Activated T-helper 1 cell treated with anti-CD3 and anti-CD28 coated beads, Interleukin-12 subunit alpha, Interleukin-12 subunit beta, Interleukin-2, Interleukin-4 antibody, amounts not matched to agents 30 ng/mL and 10 ng/mL and 1 ng/mL, durations not matched to agents 14 hours and 24 hours and 36 hours (primary cell): ENCODE data around the gene DOC2A. TPM values are rescaled to one million over a fixed set of nuclear protein-coding genes. Genes with fewer than 3 reads are reported as not detected.

Experiments
- DNase-seq: peaks from one replicate; pipeline ENCODE4 v3.0.0; 2021; ENCODE audit warnings: low spot score
- H3K27ac Mint-ChIP-seq: one replicate; pipeline ENCODE4 v1.8.0; 2021; ENCODE audit warnings: mild to moderate bottlenecking, mixed read lengths
- H3K27me3 Mint-ChIP-seq: one replicate; pipeline ENCODE4 v1.8.0; 2022; ENCODE audit warnings: mild to moderate bottlenecking, moderate library complexity, mixed read lengths; ENCODE audit not compliant: insufficient read depth
- H3K36me3 Mint-ChIP-seq: one replicate; pipeline ENCODE4 v1.8.0; 2021; ENCODE audit warnings: low read depth, mixed read lengths
- H3K4me1 Mint-ChIP-seq: one replicate; pipeline ENCODE4 v1.8.0; 2021; ENCODE audit warnings: low read depth, mixed read lengths
- H3K4me3 Mint-ChIP-seq: one replicate; pipeline ENCODE4 v1.8.0; 2021; ENCODE audit warnings: mild to moderate bottlenecking, moderate library complexity, mixed read lengths
- H3K9me3 Mint-ChIP-seq: one replicate; pipeline ENCODE4 v1.8.0; 2021; ENCODE audit warnings: mixed read lengths
- intact Hi-C: fragments of 100-400 bp; cut with micrococcal nuclease; formaldehyde crosslinking; loops from one replicate; pipeline ENCODE4 v1.15.1; 2024
- total RNA-seq: library from RNA; stranded (reverse); gene quantifications from 2 replicates; pipeline ENCODE4 v1.2.3, GENCODE V29; 2022

Gene DOC2A
- total RNA-seq, 1 donor from 2014 or later: 2.3 TPM

DNA sequence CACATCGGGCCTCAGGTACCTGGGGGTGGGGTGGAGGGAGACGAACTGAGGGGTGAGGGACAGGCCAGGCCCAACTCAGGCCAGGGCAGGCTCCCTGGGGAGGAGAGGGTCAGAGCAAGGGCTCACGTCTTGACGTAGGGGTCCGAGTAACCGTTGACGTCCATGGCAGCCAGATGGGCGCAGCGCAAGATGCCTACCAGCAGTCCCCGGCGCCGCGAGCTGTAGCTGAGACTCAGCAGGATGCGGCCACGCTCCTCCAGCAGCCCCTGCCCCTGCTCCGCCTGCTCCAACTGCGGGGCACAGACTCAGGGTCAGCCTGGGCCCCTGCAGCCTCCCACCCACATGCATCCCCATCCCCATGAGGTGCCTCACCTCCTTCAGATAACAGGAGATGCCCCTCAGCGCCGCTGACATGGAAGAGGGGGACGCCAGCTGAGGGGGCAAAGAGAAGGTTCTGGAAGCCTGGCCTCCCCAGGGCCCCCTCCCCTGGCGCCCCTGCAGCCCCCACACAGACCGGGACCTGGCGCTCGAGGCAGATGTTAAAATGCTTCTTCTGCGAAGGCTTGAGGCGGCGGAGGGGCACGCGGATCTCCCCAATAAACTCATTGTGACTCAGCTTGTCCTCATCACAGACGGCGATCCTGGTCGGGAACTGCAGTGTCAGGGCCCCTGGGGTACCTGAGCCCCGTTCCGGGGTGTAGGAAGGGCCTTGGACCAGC is 4.0 kb downstream of the DOC2A start:
- H3K4me1 Mint-ChIP-seq: peaks cover 2% of the 10 kb centered on the region
- peaks cover 20% of the 10 kb centered on the region for H3K27me3 Mint-ChIP-seq
- no peak overlapping the region for H3K27ac Mint-ChIP-seq
- H3K4me3 Mint-ChIP-seq: no peak overlapping the region
- no peaks in the 10 kb centered on the region for H3K9me3 Mint-ChIP-seq
- peaks cover 8% of the 10 kb centered on the region for H3K36me3 Mint-ChIP-seq
- intact Hi-C loops: loop anchor here (5.0 kb wide), 1 partner anchor 305 kb away; no protein-coding TSS in a partner anchor
- no peak for DNase-seq

DNA sequence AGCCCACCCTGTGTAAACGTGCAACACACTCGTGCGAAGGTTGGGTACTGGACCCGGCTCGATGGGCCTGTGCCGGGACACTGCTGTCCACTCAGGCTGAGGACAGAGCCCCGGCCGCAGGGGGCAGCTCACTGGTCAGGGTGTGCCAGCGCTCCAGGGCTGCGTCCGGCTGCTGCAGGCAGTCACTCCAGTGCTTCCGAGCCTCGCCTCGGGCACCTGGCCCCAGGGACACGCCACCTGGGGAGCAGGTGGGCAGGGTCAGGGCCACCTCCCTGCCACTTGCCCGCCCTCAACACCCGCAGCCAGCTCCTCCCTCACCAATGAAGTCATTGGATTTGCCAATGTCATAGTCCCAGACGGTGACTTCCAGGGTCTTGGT is 4.7 kb downstream of the DOC2A start:
- Mint-ChIP-seq H3K36me3 (peaks cover 12% of the 10 kb centered on the region), H3K4me1 (no peaks in the 10 kb centered on the region), H3K27ac (no peak overlapping the region), H3K9me3 (no peaks in the 10 kb centered on the region), H3K27me3 (peaks cover 15% of the 10 kb centered on the region), H3K4me3 (no peak overlapping the region)
- DNase-seq: no peak
- intact Hi-C loops: loop anchor here (5.0 kb wide), 1 partner anchor 304 kb away; no protein-coding TSS in a partner anchor

DNA sequence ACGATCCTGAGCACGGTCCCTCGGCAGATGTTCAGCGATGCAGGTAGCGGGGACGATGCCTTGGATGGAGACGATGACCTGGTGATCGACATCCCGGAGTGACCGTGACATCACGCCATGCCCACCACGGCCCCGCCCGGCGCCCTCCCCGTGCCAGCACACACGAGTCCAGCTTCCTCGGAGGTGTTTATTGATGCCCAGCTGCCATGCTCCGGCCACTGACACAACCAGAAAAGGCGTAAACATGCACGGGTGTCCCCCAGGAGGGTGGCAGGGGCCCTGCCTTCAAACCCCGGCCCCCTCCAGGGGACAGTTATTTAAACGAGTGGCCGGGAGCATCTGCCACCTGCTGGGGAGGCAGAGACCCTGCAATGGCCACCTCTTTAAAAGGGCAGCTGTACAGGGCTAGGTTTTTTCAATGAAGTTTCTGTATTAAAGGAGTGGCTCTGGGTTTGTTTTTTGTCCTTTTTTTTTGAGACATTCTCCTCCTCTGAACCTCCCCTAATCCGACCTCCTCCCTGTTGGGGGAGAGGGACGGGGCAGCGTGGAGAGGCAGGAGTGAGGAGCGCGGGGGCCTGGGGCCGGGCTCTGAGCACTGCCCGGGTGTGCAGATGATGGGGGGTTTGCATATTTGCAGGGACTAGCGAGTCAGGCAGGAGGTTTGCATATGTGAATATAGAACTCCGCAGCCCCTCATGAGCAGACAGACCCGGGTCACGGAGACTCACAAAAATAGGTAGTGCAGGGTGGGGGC is 5.3 kb downstream of the DOC2A start:
- Mint-ChIP-seq H3K27ac (no peak overlapping the region), H3K4me1 (no peaks in the 10 kb centered on the region), H3K27me3 (peaks cover 14% of the 10 kb centered on the region), H3K9me3 (no peaks in the 10 kb centered on the region), H3K4me3 (no peak overlapping the region), H3K36me3 (peaks cover 12% of the 10 kb centered on the region)
- intact Hi-C loops: loop anchor here (5.0 kb wide), 1 partner anchor 303 kb away; no protein-coding TSS in a partner anchor
- DNase-seq: no peak

DNA sequence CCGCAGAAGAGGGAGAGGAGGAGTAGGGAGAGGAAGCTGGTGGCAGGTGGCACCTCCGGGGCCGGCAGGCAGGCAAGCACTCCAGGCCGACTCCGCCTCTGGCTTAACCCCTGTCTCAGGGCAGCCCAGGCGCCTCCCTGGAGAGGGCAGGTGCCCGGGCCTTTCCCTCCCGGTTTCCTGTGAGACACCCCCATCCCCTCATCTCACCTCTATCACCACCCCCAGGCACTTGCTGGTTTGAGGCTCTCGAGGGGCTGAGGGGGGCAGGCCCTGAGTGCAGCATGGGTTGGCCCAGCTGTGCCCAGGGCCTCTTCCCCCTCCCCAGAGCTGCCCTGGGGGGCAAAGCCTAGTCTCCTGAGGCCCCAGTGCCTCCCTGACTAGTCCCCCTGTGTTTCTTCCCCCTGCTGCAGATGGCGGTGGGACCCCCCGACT is 6.0 kb downstream of the DOC2A start:
- Mint-ChIP-seq H3K27ac (no peak overlapping the region), H3K4me1 (peaks cover under 1% of the 10 kb centered on the region), H3K4me3 (no peak overlapping the region), H3K9me3 (no peaks in the 10 kb centered on the region), H3K36me3 (peaks cover 15% of the 10 kb centered on the region), H3K27me3 (peaks cover 11% of the 10 kb centered on the region)
- intact Hi-C loops: loop anchor here (5.0 kb wide), 1 partner anchor 303 kb away; no protein-coding TSS in a partner anchor
- DNase-seq: no peak

DNA sequence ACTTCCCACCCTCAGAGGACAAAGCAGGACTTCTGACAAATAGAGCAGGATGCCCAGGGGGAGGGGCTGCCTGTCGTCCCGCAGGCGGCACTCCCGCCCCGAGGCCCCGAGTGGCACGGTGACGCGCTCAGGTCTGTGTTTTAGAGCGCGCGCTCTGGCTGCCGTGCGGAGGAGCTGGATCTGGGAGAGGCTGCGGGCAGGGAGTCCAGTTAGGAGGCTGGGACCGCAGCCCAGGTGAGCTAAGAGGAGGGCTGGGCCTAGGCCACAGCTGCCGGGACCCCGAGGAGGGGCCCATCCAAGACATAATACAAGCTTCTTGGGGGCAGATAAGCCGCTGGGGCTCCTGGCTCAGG is 6.4 kb downstream of the DOC2A start:
- intact Hi-C loops: no loop called here
- peaks cover 9% of the 10 kb centered on the region for H3K27me3 Mint-ChIP-seq
- DNase-seq: no peak
- H3K4me3 Mint-ChIP-seq: no peak overlapping the region
- no peaks in the 10 kb centered on the region for H3K9me3 Mint-ChIP-seq
- no peak overlapping the region for H3K27ac Mint-ChIP-seq
- peaks cover 20% of the 10 kb centered on the region for H3K36me3 Mint-ChIP-seq
- H3K4me1 Mint-ChIP-seq: peaks cover 5% of the 10 kb centered on the region

DNA sequence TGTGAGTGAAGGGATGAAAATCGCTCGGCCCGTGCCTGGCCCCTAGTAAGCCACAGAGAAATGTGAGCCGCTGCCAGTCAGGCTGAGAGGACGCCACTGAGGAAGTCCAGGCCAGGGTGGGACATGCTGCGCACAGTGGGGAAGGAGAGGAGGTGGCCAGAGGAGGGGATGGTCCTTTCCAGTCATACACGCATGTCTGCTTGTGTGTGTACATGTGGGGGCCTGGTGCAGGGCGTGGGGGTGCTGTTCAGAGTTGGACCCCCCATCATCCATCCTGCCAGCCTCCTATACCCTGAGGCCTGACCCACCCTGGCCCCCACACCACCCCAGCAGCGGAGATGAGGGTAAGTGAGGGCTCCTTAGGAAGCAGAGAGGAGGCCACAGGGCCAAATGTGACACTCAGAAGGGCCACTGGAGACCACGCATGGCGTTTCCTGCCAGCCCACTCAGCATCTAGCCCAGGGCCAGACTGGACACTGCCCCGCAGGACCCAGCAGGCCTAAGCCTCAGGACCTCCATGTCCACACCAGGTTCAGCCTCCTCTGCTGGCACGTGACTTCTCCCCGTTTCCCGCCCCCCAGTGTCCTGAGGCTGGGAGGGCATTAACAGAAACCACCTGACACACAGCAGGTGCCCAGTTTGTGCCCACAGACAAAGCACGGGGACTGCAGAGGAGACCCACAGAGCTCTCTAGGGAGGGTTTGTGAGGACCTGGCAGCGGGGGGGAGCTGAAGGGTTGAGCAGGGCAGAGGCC is 7.0 kb downstream of the DOC2A start:
- no peak for DNase-seq
- H3K36me3 Mint-ChIP-seq: peaks cover 22% of the 10 kb centered on the region
- no peak overlapping the region for H3K4me3 Mint-ChIP-seq
- peaks cover 10% of the 10 kb centered on the region for H3K4me1 Mint-ChIP-seq
- H3K27me3 Mint-ChIP-seq: peaks cover 7% of the 10 kb centered on the region
- intact Hi-C loops: no loop called here
- H3K9me3 Mint-ChIP-seq: no peaks in the 10 kb centered on the region
- no peak overlapping the region for H3K27ac Mint-ChIP-seq

DNA sequence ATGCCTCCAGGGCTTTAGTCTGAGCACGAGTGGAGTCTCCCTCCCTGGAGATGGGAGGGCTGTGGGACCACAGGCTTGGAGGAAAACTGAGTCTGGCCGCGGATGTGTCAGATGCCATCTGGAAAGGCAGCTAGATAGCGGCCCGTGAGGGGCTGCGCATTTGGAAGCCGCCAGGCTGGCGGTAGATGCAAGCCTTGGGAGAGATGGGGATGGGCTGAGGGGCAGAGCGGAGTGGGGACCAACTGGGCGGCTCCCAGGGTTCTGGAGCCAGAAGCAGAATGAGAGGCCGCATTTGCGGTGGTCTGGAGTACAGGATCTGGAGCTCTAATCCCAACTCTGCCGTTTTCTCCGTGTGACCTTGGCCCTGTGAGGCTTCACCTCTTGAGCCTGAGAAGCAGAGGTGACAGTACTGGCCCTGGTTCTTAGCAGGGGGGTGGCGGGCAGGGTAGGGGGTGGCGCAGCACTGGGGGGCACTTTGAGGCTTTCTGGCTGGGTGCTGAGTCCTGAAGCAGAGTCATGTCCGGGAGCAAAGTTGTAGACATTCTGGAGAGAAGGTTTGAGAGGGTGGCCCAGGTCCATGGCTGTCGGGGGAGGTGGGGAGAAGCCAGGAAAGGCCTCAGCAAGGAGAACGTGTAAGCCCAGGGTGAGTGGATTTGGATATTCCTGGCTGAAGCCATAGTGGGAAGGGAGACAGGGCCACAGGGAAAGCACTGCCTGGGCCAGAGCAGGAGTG is 8.0 kb downstream of the DOC2A start:
- peaks cover 18% of the 10 kb centered on the region for H3K4me1 Mint-ChIP-seq
- peaks cover 31% of the 10 kb centered on the region for H3K36me3 Mint-ChIP-seq
- intact Hi-C loops: no loop called here
- no peak overlapping the region for H3K4me3 Mint-ChIP-seq
- DNase-seq: no peak
- peaks cover 2% of the 10 kb centered on the region for H3K27me3 Mint-ChIP-seq
- H3K9me3 Mint-ChIP-seq: no peaks in the 10 kb centered on the region
- peak overlapping the region; percentile 36 for H3K27ac Mint-ChIP-seq

DNA sequence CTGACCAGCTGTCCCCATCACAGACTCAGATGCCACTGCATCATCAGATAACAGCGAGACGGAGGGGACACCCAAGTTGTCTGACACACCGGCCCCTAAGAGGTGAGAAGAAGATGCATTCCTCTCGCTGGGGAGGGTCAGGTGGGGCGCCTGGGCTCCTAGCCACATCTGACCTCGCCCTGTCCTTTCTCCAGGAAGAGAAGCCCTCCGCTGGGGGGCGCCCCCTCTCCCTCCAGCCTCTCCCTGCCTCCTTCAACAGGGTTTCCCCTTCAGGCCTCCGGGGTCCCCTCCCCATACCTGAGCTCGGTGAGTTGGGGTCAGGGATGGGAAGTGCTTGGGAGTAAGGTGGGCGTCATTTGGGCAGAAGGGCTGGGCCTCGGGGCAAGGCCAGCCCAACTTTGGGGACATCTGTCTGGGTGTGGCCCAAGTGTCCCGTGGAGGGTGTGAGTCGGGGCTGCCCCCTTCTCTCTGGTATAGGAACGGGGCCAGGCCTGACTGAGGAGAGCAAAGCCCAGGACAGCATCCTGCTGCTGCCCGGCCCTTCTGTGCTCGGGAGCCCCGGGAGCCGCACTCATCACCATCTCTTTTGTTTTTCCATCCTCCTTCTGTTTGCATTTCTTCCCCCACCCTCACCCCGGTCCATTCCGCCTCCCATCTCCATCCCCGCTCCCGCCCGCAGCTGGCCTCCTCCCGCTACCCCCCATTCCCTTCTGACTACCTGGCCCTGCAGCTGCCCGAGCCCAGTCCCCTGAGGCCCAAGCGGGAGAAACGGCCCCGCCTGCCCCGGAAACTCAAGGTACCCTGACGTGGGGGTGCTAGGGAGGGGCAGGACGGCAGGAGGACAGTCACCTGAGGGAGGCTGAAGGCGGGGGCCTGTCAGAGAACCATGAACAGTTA is 9.8 kb downstream of the DOC2A start:
- H3K4me1 Mint-ChIP-seq: peaks cover 26% of the 10 kb centered on the region
- no peak overlapping the region for H3K27ac Mint-ChIP-seq
- intact Hi-C loops: no loop called here
- no peak overlapping the region for H3K4me3 Mint-ChIP-seq
- no peaks in the 10 kb centered on the region for H3K9me3 Mint-ChIP-seq
- peaks cover 41% of the 10 kb centered on the region for H3K36me3 Mint-ChIP-seq
- H3K27me3 Mint-ChIP-seq: no peaks in the 10 kb centered on the region
- DNase-seq: no peak

DNA sequence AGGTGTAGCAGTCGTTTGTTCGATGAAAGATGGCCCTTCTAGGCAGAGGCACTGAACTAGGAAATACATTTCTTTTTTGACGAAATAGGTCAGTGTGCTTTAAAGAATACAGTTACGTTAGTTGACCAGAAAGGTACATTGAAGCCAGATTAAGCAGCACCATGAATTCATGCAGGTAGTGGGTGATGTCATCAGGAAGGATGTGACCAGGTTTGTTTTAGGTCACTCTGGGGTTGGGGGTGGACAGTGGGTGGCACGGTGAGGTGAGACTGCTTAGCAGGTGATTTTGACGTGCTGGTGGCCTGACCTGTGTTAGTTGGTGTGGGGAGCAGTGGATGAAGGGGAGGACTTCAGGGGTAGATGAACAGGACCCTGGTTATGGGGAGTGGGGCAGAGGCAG is 11.2 kb downstream of the DOC2A start:
- peaks cover 45% of the 10 kb centered on the region for H3K36me3 Mint-ChIP-seq
- intact Hi-C loops: loop anchor here (10.0 kb wide), 1 partner anchor 375 kb away; the partner anchor contains the start of genes MYL11 and TBC1D10B
- peaks cover 30% of the 10 kb centered on the region for H3K4me1 Mint-ChIP-seq
- H3K27me3 Mint-ChIP-seq: no peaks in the 10 kb centered on the region
- no peak overlapping the region for H3K27ac Mint-ChIP-seq
- no peak overlapping the region for H3K4me3 Mint-ChIP-seq
- DNase-seq: no peak
- H3K9me3 Mint-ChIP-seq: no peaks in the 10 kb centered on the region

DNA sequence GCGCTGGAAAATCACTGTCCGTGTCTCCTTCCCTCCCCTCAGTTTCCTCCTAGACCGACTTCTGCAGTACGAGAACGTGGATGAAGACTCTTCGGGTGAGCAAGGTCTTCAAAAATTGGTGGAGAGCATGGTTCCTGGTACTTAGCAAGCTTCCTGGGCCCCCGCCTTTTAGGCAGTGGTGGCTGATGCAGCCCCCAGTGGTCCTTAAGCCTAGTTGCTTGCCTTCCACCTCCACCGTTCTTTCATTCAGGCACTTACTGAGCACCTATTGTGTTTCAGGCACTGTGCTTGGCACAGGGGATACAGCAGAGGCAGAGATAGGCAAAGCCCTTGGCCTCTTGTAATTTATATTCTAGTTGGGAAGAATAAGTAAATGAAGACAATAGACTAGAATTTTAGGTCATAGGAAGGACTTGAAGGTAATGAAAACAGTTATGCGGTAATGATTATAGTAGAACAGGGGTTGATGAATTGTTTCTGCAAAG is 14.0 kb downstream of the DOC2A start:
- DNase-seq: no peak
- peaks cover 39% of the 10 kb centered on the region for H3K4me1 Mint-ChIP-seq
- H3K27me3 Mint-ChIP-seq: no peaks in the 10 kb centered on the region
- peaks cover 51% of the 10 kb centered on the region for H3K36me3 Mint-ChIP-seq
- peak overlapping the region; percentile 98 for H3K4me3 Mint-ChIP-seq
- no peaks in the 10 kb centered on the region for H3K9me3 Mint-ChIP-seq
- H3K27ac Mint-ChIP-seq: peak overlapping the region; percentile 96
- intact Hi-C loops: loop anchor here (1.0 to 10.0 kb wide), 9 partner anchors 24 to 378 kb away; partner anchors contain the start of genes ALDOA, CDIPT, KCTD13 and KIF22

DNA sequence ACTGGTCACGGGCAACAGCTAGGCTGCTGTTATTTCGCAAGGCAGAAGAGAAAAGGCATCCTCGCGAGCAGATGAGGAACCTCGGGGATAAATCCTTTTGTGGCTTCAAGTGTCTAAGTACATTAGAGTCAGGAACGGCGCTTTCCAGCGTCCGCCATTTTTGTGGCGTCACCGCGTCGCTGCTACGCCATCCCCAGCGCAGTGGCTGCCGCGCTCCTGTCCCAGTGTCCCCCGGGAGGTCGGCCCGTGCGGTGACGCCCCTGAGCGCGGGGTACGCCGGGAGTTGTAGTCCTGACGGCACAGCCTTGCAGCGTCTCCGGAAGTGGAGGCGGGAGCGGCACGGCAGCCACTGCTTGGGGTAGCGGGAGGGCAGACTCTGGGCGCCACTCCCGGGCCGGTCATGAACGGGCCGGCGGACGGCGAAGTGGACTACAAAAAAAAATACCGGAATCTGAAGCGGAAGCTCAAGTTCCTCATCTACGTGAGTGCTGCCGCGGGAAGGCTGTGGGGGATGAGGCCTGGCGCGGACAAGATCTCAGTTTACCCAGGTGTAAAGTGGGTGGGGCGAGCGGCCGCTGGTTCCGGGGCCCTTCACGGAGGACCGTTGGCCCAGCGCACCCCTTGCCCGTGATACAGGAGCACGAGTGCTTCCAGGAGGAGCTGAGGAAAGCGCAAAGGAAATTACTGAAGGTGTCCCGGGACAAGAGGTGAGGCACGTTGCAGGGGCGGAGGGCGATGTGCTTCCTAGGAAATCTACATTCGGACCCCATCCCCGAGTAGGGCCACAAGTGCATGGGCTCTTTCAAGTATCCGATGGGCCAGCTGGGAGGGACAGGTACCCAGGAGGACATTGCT is 14.7 kb downstream of the DOC2A start, which contains the start of gene INO80E:
Gene INO80E (plus strand): TSS at position 331 of the 855 bp plus-strand sequence. CDS start 70 bp downstream, at position 401.
- DNase-seq: peak; percentile 99
- Mint-ChIP-seq H3K27me3 (no peaks in the 10 kb centered on the region), H3K4me1 (peaks cover 39% of the 10 kb centered on the region), H3K27ac (peak within 1 kb of the TSS; percentile 96), H3K36me3 (peaks cover 50% of the 10 kb centered on the region), H3K9me3 (no peaks in the 10 kb centered on the region), H3K4me3 (peak within 1 kb of the TSS; percentile 98)
- intact Hi-C loops: loop anchor here (1.0 to 10.0 kb wide), 9 partner anchors 23 to 379 kb away; partner anchors contain the start of genes ALDOA, CDIPT, KCTD13 and KIF22
